SK-N-MC (cell line): ENCODE results near the gene COL8A2.

ENCODE experiments used
- EZH2 ChIP-seq: fragments of 200-600 bp; sonication (generic); IDR thresholded peaks from one replicate; pipeline ENCODE4 v1.6.1; 2017; ENCODE audit warnings: antibody characterized with exemption
- POLR2AphosphoS5 ChIP-seq: IDR thresholded peaks from 2 replicates; pipeline ENCODE4 v1.6.1; 2012; ENCODE audit warnings: mild to moderate bottlenecking, low read depth, low read length, borderline replicate concordance

- no peak for TF ChIP-seq EZH2
- TF ChIP-seq POLR2AphosphoS5, result no peak
These were observed 18.4 kb upstream of the COL8A2 start for GRCh38 chr1:36143424-36143823.
